Nasal cavity respiratory epithelium epithelial cell of viscerocranial mucosa (primary cell): ENCODE results near the gene UNC93B1. TPM values are rescaled to one million over a fixed set of nuclear protein-coding genes. Genes with fewer than 3 reads are reported as not detected.

Experiments
- total RNA-seq: library from RNA; depleted of rRNA; stranded (reverse); fragments of >200 nt; gene quantifications from 2 replicates; pipeline ENCODE4 v1.2.3, GENCODE V29; 2014

UNC93B1 gene
- 26.3 and 29.1 TPM in 2 replicates for total RNA-seq

GRCh38 chr11:68003846-68004550, at the start of gene UNC93B1:
Gene UNC93B1, minus strand, starts transcription at chr11:68004097. Its CDS starts 54 bp downstream, at chr11:68004043.

GRCh38 chr11:68038718-68039525, 35.0 kb upstream of the UNC93B1 start, which contains the start of gene TCIRG1:
Gene TCIRG1, plus strand, starts transcription at chr11:68039025. Its CDS starts 2,247 bp downstream, at chr11:68041272.

GRCh38 chr11:68030318-68031143, 26.6 kb upstream of the UNC93B1 start, which contains the start of gene NDUFS8:
Gene NDUFS8, plus strand, starts transcription at chr11:68030681. Its CDS starts 1,471 bp downstream, at chr11:68032152.

GRCh38 chr11:68010090-68011041, 6.5 kb upstream of the UNC93B1 start, which contains the start of gene ALDH3B1:
Gene ALDH3B1, plus strand, starts transcription at chr11:68010327. Its CDS starts 4,971 bp downstream, at chr11:68015298.

Other genes starting within 250 kb of the UNC93B1 start
- gene ALDH3B1, start 6.2 kb upstream of the UNC93B1 start, total RNA-seq = 1.0 and 3.0 TPM in 2 replicates
- gene NDUFS8, start 26.6 kb upstream of the UNC93B1 start, total RNA-seq = 97.7 and 109 TPM in 2 replicates
- 21.5 and 53.5 TPM in 2 replicates for gene TCIRG1, start 34.9 kb upstream of the UNC93B1 start, total RNA-seq
- 4.1 and 8.4 TPM in 2 replicates for gene CHKA, start 117.3 kb upstream of the UNC93B1 start, total RNA-seq
- 41.7 and 47.4 TPM in 2 replicates for gene KMT5B, start 209.2 kb upstream of the UNC93B1 start, total RNA-seq